Heart left ventricle (tissue), 16 donors: ENCODE measurements around the gene DUSP28. TPM values are rescaled to one million over a fixed set of nuclear protein-coding genes. Genes with fewer than 3 reads are reported as not detected.

Experiments
- ATAC-seq, 4 donors: fragments of 200-7000 bp; cut with Tn5 transposase; one replicate each; pipeline ENCODE4 v1.9.1; 2020 to 2022; ENCODE audit warnings: moderate library complexity in 4 of 4, mild to moderate bottlenecking in 3 of 4, moderate number of reproducible peaks in 1 of 4
- DNase-seq, 5 donors: peaks; one replicate each; pipeline ENCODE4 v3.0.0-alpha.2; 2020
- H3K27ac ChIP-seq, 12 donors: fragments of 200-600 bp; sonication (generic) in 4 of 12; one replicate each; pipeline versions ENCODE4 v1.5.0 to v1.8.0; 2016 to 2022; ENCODE audit warnings: mild to moderate bottlenecking in 2 of 12
- H3K27me3 ChIP-seq, 9 donors: fragments of 200-600 bp; sonication (generic) in 2 of 9; one replicate each; pipeline versions ENCODE4 v1.5.1 to v1.8.0; 2016 to 2022; ENCODE audit warnings: mild to moderate bottlenecking in 3 of 9
- H3K36me3 ChIP-seq, 9 donors: fragments of 200-600 bp; sonication (generic) in 2 of 9; one replicate each; pipeline versions ENCODE4 v1.5.0 to v1.8.0; 2018 to 2022; ENCODE audit warnings: mild to moderate bottlenecking in 2 of 9
- H3K4me1 ChIP-seq, 12 donors: fragments of 200-600 bp; sonication (generic) in 4 of 12; one replicate each; pipeline versions ENCODE4 v1.5.0 to v1.8.0; 2016 to 2022; ENCODE audit warnings: mild to moderate bottlenecking in 3 of 12
- H3K4me3 ChIP-seq, 12 donors: fragments of 200-600 bp; sonication (generic) in 4 of 12; one replicate each; pipeline versions ENCODE4 v1.5.0 to v1.8.0; 2017 to 2022; ENCODE audit warnings: mild to moderate bottlenecking in 9 of 12, moderate library complexity in 4 of 12
- H3K9me3 ChIP-seq, 12 donors: fragments of 200-600 bp; sonication (generic) in 4 of 12; one replicate each; pipeline versions ENCODE4 v1.5.0 to v1.8.0; 2016 to 2022; ENCODE audit warnings: mild to moderate bottlenecking in 1 of 12
- POLR2A ChIP-seq, 2 donors: fragments of 450-650 bp; IDR thresholded peaks; one replicate each; pipeline ENCODE4 v1.6.1; 2017; ENCODE audit warnings: antibody characterized with exemption in 2 of 2, mild to moderate bottlenecking in 2 of 2, moderate library complexity in 2 of 2
- WGBS, 4 donors: extraction: QIAGEN DNeasy Blood & Tissue Kit in 2 of 4; methylation state at CpG; one replicate each; pipeline versions ENCODE4 v1.1.5 to v1.1.7; 2013 to 2018; 5-methylcytosine and 5-hydroxymethylcytosine counted together
- intact Hi-C, 10 donors: fragments of 100-400 bp; cut with DNase I; formaldehyde crosslinking; loops; one replicate each; pipeline versions ENCODE4 v1.11.1 to v1.14.2; 2022
- polyA plus RNA-seq, 2 donors: library from polyadenylated mRNA; stranded (reverse); fragments of 200-250 nt; gene quantifications; one replicate each; pipeline ENCODE4 v1.2.3, GENCODE V29; 2013
- total RNA-seq, 9 donors: library from RNA; depleted of rRNA in 2 of 9; stranded (reverse); fragments of >200 nt in 2 of 9; fragmentation: NEBNext Ultra II Directional in 3 of 9; extraction: Animal tissue kit (Norgen Biotek cat#: 25700) in 3 of 9; gene quantifications; one replicate each; pipeline versions ENCODE4 v1.1.0 to v1.2.4, GENCODE V29; 2016 to 2023
- TF ChIP-seq, protein P1 (sequence below), 12 donors: fragments of 200-600 bp; sonication (generic) in 4 of 12; IDR thresholded peaks; one replicate each; pipeline versions ENCODE4 v1.5.0 to v1.8.0; 2018 to 2022; ENCODE audit warnings: antibody characterized with exemption in 12 of 12, mild to moderate bottlenecking in 5 of 12
- donor health status: ischemic (EF 13 %, LVEDD 7.1; RV severe dilation, severe dysfunction).
- donor health status: healthy with polysubstance abuse.
- donor health status: DM: no; HTN: yes; CAD: no.
- donor health status: DM: no; HTN: no; CAD: no.
- donor health status: ischemic (EF 25% LVEDD 6.9; RV normal size, moderate dysfunction).
- donor health status: ischemic (EF 25% LVEDD 5.7; RV mildly dilated, moderate dysfunction).
- donor health status: healthy.
- donor health status: DM: yes; HTN: yes; CAD: no.
- donor health status: ischemic (EF 35%, LVEDD 5.7; RV mildly dilated, moderate dysfunction).
- donor health status: nonischemic (EF 11% LVEDD 7.7; RV severe dilation, severe dysfunction).
- donor health status: DM: yes; HTN: yes; CAD: no.
- donor health status: PGD.
- donor health status: ischemic (EF 29% LVEDD 5.4; RV normal size, mild dysfunction).
- donor health status: nonischemic (EF 23%, LVEDD 6.1; RV moderate dilation, normal function).

DUSP28 gene
- total and polyA plus RNA-seq, 11 donors: 3.6 to 23.9 (median 13.3) TPM

- Histone ChIP-seq H3K27ac (no peak overlapping the region), H3K27me3 (peaks cover 0 to 3% (median 0%) of the 10 kb centered on the region in 9 donors), H3K4me3 (no peak overlapping the region), H3K4me1 (peaks cover 7 to 36% (median 26%) of the 10 kb centered on the region in 12 donors), H3K9me3 (peaks cover 0 to under 1% (median 0%) of the 10 kb centered on the region in 12 donors), H3K36me3 (peaks cover 0 to 26% (median 16%) of the 10 kb centered on the region in 9 donors)
- 90 to 98% (median 96%) methylated on average over 11 to 16 of the region's 16 CpGs for WGBS, 4 donors
- DNase-seq: peak in 1 of 5 donors; percentile 46
- TF ChIP-seq, protein P1, sequence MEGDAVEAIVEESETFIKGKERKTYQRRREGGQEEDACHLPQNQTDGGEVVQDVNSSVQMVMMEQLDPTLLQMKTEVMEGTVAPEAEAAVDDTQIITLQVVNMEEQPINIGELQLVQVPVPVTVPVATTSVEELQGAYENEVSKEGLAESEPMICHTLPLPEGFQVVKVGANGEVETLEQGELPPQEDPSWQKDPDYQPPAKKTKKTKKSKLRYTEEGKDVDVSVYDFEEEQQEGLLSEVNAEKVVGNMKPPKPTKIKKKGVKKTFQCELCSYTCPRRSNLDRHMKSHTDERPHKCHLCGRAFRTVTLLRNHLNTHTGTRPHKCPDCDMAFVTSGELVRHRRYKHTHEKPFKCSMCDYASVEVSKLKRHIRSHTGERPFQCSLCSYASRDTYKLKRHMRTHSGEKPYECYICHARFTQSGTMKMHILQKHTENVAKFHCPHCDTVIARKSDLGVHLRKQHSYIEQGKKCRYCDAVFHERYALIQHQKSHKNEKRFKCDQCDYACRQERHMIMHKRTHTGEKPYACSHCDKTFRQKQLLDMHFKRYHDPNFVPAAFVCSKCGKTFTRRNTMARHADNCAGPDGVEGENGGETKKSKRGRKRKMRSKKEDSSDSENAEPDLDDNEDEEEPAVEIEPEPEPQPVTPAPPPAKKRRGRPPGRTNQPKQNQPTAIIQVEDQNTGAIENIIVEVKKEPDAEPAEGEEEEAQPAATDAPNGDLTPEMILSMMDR (IDR thresholded peaks at IDR 0.05): no peak
- no peak for TF ChIP-seq POLR2A (IDR thresholded peaks at IDR 0.05)
- intact Hi-C loops: no loop called here
- no peak for ATAC-seq
These were observed 4.5 kb upstream of the DUSP28 start for GRCh38 chr2:240555541-240556250.

DNA sequence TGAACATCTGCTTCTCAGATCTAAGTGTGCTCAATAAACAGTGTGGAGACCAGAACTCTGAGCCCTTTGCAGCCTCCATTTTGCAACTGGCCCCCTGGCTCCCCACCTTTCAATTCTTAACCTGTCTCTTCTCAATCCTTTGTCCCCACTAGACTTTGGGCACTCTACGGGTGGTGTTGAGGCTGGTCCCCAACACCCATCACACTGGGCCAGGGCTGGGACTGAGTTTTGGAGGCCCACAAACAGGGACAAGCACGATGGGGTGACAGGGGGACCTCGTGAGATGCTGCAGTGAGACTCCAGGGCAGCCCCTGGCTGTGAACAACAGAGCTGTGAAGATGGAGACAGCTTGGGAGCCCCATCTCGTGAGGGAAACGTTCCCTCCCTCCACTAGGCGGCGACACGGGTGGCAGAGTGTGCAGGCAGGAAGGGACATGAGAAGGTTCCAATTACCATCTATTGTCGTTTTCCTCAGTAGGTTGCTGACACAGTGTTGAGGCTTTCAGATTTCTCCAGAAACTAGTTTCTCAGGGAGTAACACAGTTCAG, 3.5 kb upstream of the DUSP28 start:
- Histone ChIP-seq H3K27me3 (peaks cover 0 to 3% (median 0%) of the 10 kb centered on the region in 9 donors), H3K4me1 (peaks cover 7 to 41% (median 31%) of the 10 kb centered on the region in 12 donors), H3K4me3 (peak overlapping the region in 2 of 12 donors; percentile 58 to 59), H3K27ac (no peak overlapping the region), H3K36me3 (peaks cover 0 to 21% (median 11%) of the 10 kb centered on the region in 9 donors), H3K9me3 (no peaks in the 10 kb centered on the region)
- TF ChIP-seq POLR2A (IDR thresholded peaks at IDR 0.05): no peak
- TF ChIP-seq, protein P1 (IDR thresholded peaks at IDR 0.05): peak in 7 of 12 donors; percentile 8 to 38 (median 25)
- intact Hi-C loops: no loop called here
- 56 to 75% (median 71%) methylated on average over 8 to 9 of the region's 9 CpGs for WGBS, 4 donors
- ATAC-seq: no peak
- DNase-seq: peak in 4 of 5 donors; percentile 18 to 71 (median 30)

DNA sequence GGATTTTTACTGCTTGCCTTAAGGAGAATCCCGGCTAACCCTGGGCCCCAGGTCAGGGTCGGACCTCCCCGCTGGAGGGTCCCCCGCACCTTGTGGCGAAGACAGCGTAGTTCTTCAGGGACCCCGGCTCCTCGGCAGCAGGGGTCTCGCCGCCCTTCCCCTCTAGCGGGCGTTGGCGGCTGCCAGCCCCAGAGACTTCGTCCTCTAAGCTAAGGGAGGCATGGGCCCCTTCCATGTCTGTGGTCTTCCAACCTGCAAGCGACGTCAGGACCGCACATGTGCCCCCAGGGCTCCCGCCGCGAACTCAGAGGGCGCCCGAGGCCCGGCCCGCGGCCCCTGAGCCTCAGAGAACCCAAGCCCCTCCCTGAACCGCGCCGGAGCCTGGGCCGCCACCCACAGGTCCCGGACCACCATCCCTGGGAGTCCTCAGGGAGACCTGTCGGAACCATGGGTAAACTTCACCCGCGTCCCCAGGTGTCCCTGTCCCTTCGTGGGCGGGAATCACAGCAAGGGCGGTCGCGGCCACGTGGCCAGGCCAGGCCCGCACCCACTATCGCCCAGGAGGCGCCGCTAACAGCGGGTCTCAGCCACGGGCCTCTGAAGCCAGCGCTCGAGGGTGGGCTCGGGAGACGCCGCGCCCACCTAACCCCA, 2.9 kb upstream of the DUSP28 start:
- H3K27me3 ChIP-seq: peaks cover 0 to 3% (median 0%) of the 10 kb centered on the region in 9 donors
- peaks cover 0 to 19% (median 6%) of the 10 kb centered on the region in 9 donors for H3K36me3 ChIP-seq
- TF ChIP-seq POLR2A (IDR thresholded peaks at IDR 0.05): no peak
- TF ChIP-seq, protein P1 (IDR thresholded peaks at IDR 0.05): no peak
- 32 to 50% (median 39%) methylated on average over 2 to 51 of the region's 51 CpGs for WGBS, 4 donors
- ATAC-seq (no peak), DNase-seq (peak in 3 of 5 donors; percentile 24 to 53 (median 33))
- no peak overlapping the region for H3K27ac ChIP-seq
- H3K4me3 ChIP-seq: peak overlapping the region; percentile 16 to 61 (median 48)
- H3K4me1 ChIP-seq: peaks cover 7 to 47% (median 37%) of the 10 kb centered on the region in 12 donors
- no peaks in the 10 kb centered on the region for H3K9me3 ChIP-seq
- intact Hi-C loops: no loop called here

DNA sequence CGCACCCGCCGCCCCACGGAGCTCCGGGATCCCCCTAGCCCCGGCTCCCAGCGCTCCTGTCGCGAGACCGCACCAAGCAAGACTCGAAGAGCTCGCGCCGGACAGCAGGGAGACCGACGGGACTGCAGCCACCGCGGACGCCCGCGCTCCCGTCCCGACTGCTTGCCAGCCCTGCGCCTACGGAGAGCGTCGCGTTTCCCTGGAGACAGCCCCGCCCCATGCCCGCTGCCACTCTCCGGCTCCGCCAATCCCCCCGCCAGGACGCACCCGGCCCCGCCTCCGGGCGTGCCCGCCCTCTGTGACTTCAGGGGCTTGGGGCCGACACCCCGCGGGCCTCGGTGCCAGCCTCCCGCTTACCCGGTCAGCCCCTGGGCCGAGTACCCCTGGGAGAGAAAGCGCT, 2.3 kb upstream of the DUSP28 start, which contains the start of gene ANKMY1:
ANKMY1 (minus strand) TSS at position 181 of the 400 bp plus-strand sequence. CDS start 653 bp downstream, outside the sequence.
- intact Hi-C loops: no loop called here
- Histone ChIP-seq H3K4me1 (peaks cover 7 to 52% (median 40%) of the 10 kb centered on the region in 12 donors), H3K9me3 (no peaks in the 10 kb centered on the region), H3K36me3 (peaks cover 0 to 13% (median 2%) of the 10 kb centered on the region in 9 donors), H3K27ac (no peak within 1 kb of the TSS), H3K4me3 (peak within 1 kb of the TSS; percentile 16 to 61 (median 48)), H3K27me3 (peaks cover 0 to 3% (median 0%) of the 10 kb centered on the region in 9 donors)
- peak in 4 of 5 donors; percentile 70 to 87 (median 78) for DNase-seq
- TF ChIP-seq, protein P1 (IDR thresholded peaks at IDR 0.05): no peak
- no peak for TF ChIP-seq POLR2A (IDR thresholded peaks at IDR 0.05)
- ATAC-seq: peak in 3 of 4 donors; percentile 31 to 34 (median 33)
- WGBS, 4 donors: 5 to 18% (median 6%) methylated on average over 9 to 47 of the region's 47 CpGs; no CpG with 5 or more reads in 1 of the 4 donors
